Ectodermal cell (in vitro differentiated cells): ENCODE results near the gene GINS2.
A peak's percentile ranks its signal among the peaks of the same experiment; 100 is the strongest.

ENCODE experiments used
- H3K27ac ChIP-seq: 2 replicates; pipeline ENCODE4 v1.7.0; 2013; ENCODE audit warnings: mild to moderate bottlenecking, low read depth, low read length; ENCODE audit not compliant: insufficient read depth, poor library complexity, severe bottlenecking
- H3K27me3 ChIP-seq: 2 replicates; pipeline ENCODE4 v1.7.0; 2013; ENCODE audit warnings: mild to moderate bottlenecking, low read length; ENCODE audit not compliant: insufficient read depth, control insufficient read depth, poor library complexity, severe bottlenecking
- H3K36me3 ChIP-seq: one replicate; pipeline ENCODE4 v1.7.0; 2013; ENCODE audit warnings: low read length; ENCODE audit not compliant: control insufficient read depth, insufficient read depth
- H3K4me1 ChIP-seq: one replicate; pipeline ENCODE4 v1.7.0; 2013; ENCODE audit warnings: low read length; ENCODE audit not compliant: control insufficient read depth, insufficient read depth
- H3K4me3 ChIP-seq: 2 replicates; pipeline ENCODE4 v1.7.0; 2013; ENCODE audit warnings: low read depth, low read length, control low read depth; ENCODE audit not compliant: insufficient read depth
- H3K9me3 ChIP-seq: 2 replicates; pipeline ENCODE4 v1.7.0; 2013; ENCODE audit warnings: mild to moderate bottlenecking, low read length, moderate library complexity; ENCODE audit not compliant: control insufficient read depth
- WGBS, 2 experiments: methylation state at CpG; one replicate each; pipeline ENCODE4 v1.1.7; 2013; ENCODE audit warnings: missing lambda C conversion rate in 2 of 2; 5-methylcytosine and 5-hydroxymethylcytosine counted together

GINS2 gene

GRCh38 chr16:85667841-85668413 is 20.8 kb downstream of the GINS2 start:
- no peak overlapping the region for H3K4me3 ChIP-seq
- H3K36me3 ChIP-seq: peaks cover 30% of the 10 kb centered on the region
- H3K4me1 ChIP-seq: peaks cover 4% of the 10 kb centered on the region
- WGBS, 2 experiments: 94 to 95% methylated on average over 16 of the region's 16 CpGs
- H3K9me3 ChIP-seq: no peaks in the 10 kb centered on the region
- H3K27ac ChIP-seq: no peak overlapping the region
- H3K27me3 ChIP-seq: no peaks in the 10 kb centered on the region

DNA sequence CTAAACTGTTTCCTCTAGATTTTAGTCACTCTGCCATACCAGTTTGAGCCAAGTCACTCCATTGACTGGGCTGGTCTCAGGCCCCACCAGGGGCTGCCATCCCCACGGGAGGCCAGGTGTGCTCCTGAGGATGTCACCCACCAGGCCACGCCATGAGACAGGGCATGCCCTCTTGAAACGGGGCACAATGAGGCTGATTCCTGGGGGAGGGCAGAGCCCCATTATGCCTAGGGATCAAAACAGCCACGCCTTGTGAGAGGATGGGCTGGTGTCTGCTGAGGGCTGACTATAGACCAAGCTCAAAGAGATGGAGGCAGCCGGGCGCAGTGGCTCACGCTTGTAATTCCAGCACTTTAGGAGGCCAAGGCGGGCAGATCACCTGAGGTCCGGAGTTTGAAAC is 21.5 kb downstream of the GINS2 start:
- no peaks in the 10 kb centered on the region for H3K9me3 ChIP-seq

DNA sequence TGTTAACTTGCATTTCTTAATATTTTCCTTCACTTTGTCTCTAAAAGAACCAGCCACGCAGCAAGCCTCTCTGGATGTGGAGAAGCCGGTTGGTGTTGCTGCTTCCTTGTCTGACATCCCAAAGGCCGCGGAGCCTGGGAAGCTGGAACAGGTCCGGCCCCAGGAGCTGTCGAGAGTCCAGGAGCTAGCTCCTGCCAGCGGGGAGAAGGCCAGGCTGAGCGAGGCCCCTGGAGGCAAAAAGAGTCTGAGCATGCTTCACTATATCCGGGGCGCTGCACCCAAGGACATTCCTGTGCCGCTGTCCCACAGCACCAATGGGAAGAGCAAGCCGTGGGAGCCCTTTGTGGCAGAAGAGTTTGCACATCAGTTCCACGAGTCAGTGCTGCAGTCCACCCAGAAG is 22.8 kb downstream of the GINS2 start:
- H3K4me3 ChIP-seq: no peak overlapping the region
- H3K36me3 ChIP-seq: peaks cover 22% of the 10 kb centered on the region
- WGBS, 2 experiments: 95% methylated on average over 13 of the region's 13 CpGs
- H3K9me3 ChIP-seq: no peaks in the 10 kb centered on the region
- H3K27me3 ChIP-seq: no peaks in the 10 kb centered on the region
- H3K27ac ChIP-seq: no peak overlapping the region
- H3K4me1 ChIP-seq: peaks cover 23% of the 10 kb centered on the region

More for the DNA sequence above, 21.5 kb downstream of the GINS2 start:
- H3K27me3 ChIP-seq: no peaks in the 10 kb centered on the region
- no peak overlapping the region for H3K4me3 ChIP-seq
- H3K27ac ChIP-seq: no peak overlapping the region
- peaks cover 10% of the 10 kb centered on the region for H3K4me1 ChIP-seq
- WGBS, 2 experiments: 91 to 94% methylated on average over 9 of the region's 9 CpGs
- peaks cover 25% of the 10 kb centered on the region for H3K36me3 ChIP-seq

DNA sequence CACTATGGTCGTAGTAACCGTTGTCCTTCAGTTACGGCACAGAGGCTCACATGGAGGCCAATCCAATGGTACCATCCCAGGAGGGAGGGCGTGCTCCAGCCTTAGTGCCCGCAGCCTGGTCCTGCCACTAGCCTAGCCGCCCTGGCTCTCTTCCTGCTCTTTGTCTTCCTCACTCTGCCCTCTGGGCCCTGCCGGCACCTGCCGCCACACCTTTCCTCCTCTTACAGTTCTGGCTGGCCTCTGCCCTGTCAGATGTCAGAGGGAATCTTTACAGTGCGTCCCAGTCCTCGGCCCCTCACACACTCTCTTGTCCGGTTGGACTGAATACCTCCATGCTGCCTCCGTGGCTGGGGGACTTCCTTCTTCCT is 23.4 kb downstream of the GINS2 start:
- H3K27me3 ChIP-seq: no peaks in the 10 kb centered on the region
- no peak overlapping the region for H3K27ac ChIP-seq
- H3K36me3 ChIP-seq: peaks cover 18% of the 10 kb centered on the region
- 95 to 96% methylated on average over 12 of the region's 12 CpGs for WGBS, 2 experiments
- H3K4me3 ChIP-seq: no peak overlapping the region
- H3K9me3 ChIP-seq: no peaks in the 10 kb centered on the region
- peaks cover 29% of the 10 kb centered on the region for H3K4me1 ChIP-seq

DNA sequence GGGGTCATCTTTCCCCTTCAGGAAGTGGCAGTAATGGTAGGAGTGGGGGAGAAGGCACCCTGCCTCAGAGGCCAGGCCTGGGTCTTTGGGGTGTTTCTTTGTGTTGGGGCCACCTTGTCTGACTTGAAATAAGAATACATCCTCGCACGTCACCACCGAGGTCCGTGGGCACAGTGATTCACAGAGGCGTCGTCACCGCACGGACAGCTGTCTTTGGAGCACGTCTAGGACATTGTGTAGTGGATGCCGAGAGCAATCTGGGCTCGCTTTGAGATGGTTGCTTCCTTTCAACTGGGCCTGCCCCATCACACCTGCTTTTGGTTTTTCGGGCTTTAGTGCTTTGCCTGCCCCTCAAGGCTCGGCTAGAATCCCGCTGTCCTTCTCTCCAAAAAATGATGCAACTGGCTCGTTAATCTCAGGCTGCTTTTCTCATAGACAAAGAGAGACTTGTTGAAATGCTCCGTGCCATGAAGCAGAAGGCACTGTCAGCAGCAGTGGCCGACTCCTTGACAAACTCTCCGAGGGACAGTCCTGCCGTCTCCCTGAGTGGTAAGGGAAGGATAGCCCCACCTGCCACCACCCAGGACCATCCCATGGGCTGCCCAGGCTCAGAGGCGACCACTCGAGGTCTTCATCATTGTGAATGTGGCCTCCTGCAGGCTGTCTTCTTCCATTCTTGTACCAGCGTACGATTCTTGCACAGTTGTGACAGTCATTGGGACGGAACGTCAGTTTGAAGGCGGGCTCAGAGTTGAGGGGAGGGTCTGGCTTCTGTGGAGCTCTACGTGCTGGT is 24.0 kb downstream of the GINS2 start:
- no peak overlapping the region for H3K4me3 ChIP-seq
- 96% methylated on average over 27 of the region's 27 CpGs for WGBS, 2 experiments
- H3K36me3 ChIP-seq: peaks cover 18% of the 10 kb centered on the region
- H3K9me3 ChIP-seq: no peaks in the 10 kb centered on the region
- no peaks in the 10 kb centered on the region for H3K27me3 ChIP-seq
- H3K4me1 ChIP-seq: peaks cover 34% of the 10 kb centered on the region
- no peak overlapping the region for H3K27ac ChIP-seq

- 96 to 97% methylated on average over 12 of the region's 12 CpGs for WGBS, 2 experiments
- H3K36me3 ChIP-seq: peaks cover 14% of the 10 kb centered on the region
- H3K27me3 ChIP-seq: no peaks in the 10 kb centered on the region
- no peak overlapping the region for H3K27ac ChIP-seq
- H3K4me3 ChIP-seq: no peak overlapping the region
- H3K4me1 ChIP-seq: peaks cover 34% of the 10 kb centered on the region
- H3K9me3 ChIP-seq: no peaks in the 10 kb centered on the region
Observed at GRCh38 chr16:85663891-85664321, 24.8 kb downstream of the GINS2 start.

DNA sequence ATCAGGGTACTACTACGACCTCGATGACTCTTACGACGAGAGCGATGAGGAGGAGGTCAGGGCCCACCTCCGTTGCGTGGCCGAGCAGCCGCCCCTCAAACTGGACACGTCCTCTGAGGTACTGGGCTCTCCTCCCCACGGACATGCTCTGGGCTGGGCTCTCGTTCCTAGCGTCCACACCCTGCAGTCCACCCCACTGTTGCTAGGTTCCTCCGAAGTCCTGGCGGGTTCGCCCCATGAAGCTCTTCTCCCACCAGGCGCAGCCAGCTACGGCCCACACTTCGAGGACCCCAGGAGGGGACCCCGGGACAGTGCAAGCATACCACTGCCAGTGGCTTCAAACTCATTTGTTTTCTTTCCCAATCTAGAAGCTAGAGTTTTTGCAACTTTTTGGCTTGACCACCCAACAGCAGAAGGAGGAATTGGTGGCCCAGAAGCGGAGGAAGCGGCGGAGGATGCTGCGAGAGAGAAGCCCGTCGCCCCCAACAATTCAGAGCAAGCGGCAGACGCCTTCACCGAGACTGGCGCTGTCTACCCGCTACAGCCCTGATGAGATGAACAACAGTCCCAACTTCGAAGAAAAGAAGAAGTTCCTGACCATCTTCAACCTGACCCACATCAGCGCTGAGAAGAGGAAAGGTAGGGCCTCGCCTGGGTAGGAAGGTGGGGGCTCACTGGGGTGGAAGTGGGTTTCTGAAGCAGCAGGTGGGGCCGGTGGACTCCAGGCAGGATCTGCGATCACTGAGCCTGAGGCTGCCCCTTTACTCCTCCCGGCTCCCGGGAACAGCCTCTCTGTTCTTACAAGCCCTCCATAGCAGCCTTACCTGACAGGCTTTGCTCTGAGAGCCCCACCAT is 25.6 kb downstream of the GINS2 start:
- WGBS, 2 experiments: 95% methylated on average over 38 of the region's 38 CpGs
- H3K36me3 ChIP-seq: peaks cover 10% of the 10 kb centered on the region

DNA sequence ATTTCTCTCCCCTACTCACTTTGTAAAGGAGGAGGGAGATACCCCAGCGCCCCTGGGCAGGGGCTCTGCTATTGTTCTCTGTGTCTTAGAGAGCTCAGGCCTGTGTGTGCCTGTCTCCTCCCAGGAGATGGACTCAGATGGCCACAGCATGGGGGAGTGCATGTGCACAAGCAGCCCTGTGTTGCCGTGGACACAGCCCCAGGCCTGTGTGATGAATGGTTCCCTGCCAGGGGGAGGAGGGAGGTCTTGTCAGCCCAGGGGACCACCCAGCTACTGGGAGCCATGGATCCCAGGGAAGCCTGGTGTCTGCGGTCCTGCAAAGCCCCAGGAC is 26.3 kb downstream of the GINS2 start:
- Histone ChIP-seq H3K36me3 (peaks cover 10% of the 10 kb centered on the region), H3K27ac (peak overlapping the region; percentile 90), H3K4me3 (no peak overlapping the region), H3K27me3 (no peaks in the 10 kb centered on the region), H3K9me3 (no peaks in the 10 kb centered on the region), H3K4me1 (peaks cover 34% of the 10 kb centered on the region)
- 31 to 41% methylated on average over 3 of the region's 3 CpGs for WGBS, 2 experiments

More for the DNA sequence above, 25.6 kb downstream of the GINS2 start:
- H3K4me1 ChIP-seq: peaks cover 34% of the 10 kb centered on the region
- H3K27ac ChIP-seq: peak overlapping the region; percentile 90
- no peak overlapping the region for H3K4me3 ChIP-seq
- H3K9me3 ChIP-seq: no peaks in the 10 kb centered on the region
- no peaks in the 10 kb centered on the region for H3K27me3 ChIP-seq

GRCh38 chr16:85661740-85662481 is 26.8 kb downstream of the GINS2 start:
- Histone ChIP-seq H3K4me3 (no peak overlapping the region), H3K9me3 (no peaks in the 10 kb centered on the region), H3K27ac (peak overlapping the region; percentile 90), H3K27me3 (no peaks in the 10 kb centered on the region), H3K4me1 (peaks cover 34% of the 10 kb centered on the region), H3K36me3 (peaks cover 10% of the 10 kb centered on the region)
- 74 to 78% methylated on average over 26 of the region's 26 CpGs for WGBS, 2 experiments
